SKM-1 treated with dmso at 0.1 percent for 144 hours (cell line): ENCODE data around the gene PGA4.
"Not testable (repeated sequence)": the region's sequence is repeated elsewhere in the genome, so short reads cannot be mapped to it uniquely, and the experiment has no call there.

Experiments used
- DNase-seq: peaks from one replicate; lab custom pipeline; 2025; ENCODE audit not compliant: unreplicated experiment; lab: John Stamatoyannopoulos, UW

PGA4 gene

GRCh38 chr11:61203873-61204272, 18.3 kb upstream of the PGA4 start:
- not testable (repeated sequence) for DNase-seq

DNA sequence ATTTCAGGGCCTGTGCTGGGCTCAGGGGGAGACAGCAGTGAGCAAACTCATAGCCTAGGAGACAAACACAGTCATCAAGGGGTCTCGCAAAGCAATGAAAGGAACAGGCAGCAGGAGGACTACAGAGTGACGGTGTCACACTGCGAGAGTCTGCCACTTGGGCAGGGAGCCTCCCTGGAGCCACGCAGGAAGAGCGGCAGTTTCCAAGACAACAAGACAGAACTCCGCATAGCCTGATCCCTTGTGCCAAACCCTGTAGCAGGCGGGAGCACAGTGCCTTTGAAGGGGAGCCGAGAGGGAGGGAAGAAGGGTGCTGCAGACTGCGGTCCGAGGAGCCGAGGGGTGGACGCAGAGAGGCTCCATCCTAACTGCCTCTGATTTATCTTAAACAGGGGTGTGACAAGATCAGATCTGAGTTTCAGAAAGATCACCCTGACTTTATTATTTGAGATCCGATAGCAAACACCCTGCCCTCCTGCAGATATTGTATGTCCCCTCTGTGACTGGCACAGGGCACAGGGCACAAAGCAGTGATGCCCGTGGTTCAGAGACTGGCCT, 17.6 kb upstream of the PGA4 start:
- not testable (repeated sequence) for DNase-seq

DNA sequence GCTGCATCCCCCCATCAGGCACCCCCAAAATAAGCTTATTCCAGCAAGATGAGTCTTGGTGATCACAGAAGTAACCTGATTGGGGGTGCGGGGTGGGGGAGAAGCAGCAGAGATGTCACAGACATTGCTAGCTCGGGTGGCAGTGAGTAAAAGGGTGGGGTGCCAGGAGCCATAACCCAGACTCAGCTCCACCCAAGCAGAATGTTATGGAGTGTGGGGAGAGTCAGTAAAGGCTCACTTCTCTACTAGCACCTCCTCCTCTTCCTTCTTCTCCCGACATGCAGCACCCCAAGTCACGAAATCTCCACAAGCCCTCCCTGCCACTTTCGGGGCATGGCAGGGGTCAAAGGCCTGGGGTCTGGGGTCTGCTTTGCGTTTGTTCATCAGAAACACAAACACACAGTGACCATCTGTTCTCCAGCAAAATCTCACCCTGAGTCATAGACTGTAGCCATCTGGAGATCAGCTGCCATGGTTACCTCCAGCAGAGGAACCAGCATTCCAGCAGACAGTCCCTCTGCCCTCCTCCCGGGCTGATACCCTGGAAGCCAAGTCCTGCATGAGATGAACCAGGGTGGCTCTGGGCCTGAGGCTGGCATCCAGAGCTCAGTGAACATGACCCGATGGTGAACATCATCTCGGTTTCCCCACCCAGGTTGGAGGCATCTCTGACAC, 14.4 kb upstream of the PGA4 start:
- not testable (repeated sequence) for DNase-seq

- DNase-seq: not testable (repeated sequence)
Observed at GRCh38 chr11:61210629-61211028, 11.5 kb upstream of the PGA4 start.

DNA sequence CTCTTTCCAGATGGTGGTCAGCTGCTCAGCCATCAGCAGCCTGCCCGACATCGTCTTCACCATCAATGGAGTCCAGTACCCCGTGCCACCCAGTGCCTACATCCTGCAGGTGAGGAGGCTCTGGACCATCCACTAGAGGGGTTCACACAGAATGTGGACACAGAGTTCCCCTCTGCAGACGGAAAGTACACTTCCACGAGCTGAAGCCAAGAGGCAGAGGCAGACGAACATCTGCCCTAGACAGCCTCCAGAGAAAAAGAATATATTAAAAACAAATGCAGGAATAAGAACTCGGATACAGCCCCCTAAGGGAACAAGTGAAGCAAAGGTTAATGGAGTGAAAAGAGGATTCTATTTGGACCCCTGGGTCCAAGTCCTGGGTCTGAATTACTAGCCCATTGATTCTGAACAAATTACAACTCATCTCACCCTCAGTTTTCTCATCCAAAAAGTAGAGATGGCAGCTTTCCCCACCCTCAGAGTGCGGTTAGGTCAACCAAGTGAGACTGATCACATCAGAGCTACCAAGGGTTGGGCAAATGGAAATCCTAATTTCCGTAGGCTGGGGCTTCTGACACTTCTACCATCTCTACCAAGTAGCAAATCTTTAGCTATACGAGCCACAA, 10.7 kb upstream of the PGA4 start:
- not testable (repeated sequence) for DNase-seq

DNA sequence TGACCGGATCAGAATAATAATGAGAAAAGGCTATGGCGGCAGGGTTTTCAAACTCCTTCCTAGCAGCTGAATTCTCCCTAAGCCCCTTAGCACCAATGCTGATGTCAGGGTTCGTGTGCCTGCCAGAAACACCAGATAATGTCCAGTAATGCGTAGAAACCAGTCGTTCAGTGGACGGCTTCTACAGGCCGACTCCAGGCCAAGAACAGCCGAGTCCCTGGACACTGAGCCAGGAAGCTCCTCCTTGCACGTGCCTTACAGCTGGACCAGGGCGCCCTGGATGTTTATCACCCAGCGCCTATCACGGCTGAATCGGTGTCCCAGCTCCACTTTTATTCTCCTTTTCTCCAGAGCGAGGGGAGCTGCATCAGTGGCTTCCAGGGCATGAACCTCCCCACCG, 9.9 kb upstream of the PGA4 start:
- DNase-seq: not testable (repeated sequence)

DNA sequence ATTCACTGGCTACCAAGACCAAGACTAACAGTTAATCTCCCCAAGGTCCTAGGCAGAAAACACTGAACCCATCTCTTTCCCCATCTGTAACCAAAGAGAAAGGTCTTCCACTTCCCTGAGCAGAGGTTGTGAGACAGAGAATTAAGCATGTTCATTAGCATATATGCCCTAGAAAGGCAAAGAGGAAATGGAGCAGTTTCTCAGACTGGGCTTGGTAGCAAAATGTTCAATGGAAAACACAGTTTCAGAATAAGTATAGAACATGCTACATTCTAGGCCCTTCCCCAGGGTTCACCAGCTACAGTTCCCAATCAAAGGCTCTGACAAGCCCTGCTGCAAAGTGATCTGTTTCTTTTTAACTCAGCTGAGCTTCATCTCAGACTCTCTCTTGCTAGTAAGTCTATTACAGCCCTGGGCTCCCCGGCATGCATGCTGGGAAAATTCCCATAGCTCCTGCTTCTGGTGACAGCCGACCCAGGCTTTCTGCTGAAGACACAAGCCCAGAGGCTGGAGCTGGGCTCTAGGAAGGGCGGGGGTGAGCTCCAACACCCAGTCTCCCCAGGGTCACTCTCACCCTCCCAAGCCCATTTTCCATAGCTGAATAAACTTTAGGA, 8.3 kb upstream of the PGA4 start:
- DNase-seq: not testable (repeated sequence)

DNA sequence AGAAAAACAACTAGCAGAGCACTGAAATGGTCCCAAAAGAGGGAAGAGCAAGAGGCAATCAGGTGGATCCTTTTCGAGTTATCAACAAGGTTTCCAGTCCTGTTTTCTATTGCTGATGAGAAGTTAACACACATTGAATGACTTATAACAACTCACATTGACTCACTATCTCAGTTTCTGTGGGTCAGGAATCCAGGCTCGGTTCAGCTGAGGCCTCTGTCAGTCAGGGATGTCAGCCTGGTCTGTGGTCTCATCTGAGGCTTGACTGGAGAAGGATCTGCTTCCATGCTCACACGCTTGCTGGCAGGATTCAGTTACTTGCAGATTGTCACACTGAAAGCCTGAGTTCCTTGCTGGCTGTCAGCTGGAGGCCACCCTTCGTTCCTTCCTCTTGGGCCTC, 3.8 kb upstream of the PGA4 start:
- not testable (repeated sequence) for DNase-seq

GRCh38 chr11:61219016-61219415, 3.1 kb upstream of the PGA4 start:
- not testable (repeated sequence) for DNase-seq

DNA sequence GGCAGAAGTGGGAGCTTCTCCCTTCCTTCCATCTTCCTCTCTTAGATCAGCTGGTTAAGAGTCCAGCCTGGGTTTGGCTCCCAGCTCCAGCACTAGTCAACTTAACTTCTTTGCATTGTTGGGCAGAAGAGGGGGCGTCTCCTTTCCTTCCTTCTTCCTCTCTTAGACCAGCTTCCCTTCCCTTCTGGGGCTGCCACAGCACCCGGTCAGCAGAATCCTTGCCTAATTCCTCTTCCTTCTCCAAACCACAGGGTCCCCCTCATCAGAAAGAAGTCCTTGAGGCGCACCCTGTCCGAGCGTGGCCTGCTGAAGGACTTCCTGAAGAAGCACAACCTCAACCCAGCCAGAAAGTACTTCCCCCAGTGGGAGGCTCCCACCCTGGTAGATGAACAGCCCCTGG, 545 bp downstream of the PGA4 start:
- not testable (repeated sequence) for DNase-seq

GRCh38 chr11:61226457-61227137, 4.5 kb downstream of the PGA4 start:
- DNase-seq: not testable (repeated sequence)

- not testable (repeated sequence) for DNase-seq
Observed at GRCh38 chr11:61229458-61229857, 7.3 kb downstream of the PGA4 start.

- not testable (repeated sequence) for DNase-seq
Observed at GRCh38 chr11:61231033-61231432, 8.9 kb downstream of the PGA4 start.

DNA sequence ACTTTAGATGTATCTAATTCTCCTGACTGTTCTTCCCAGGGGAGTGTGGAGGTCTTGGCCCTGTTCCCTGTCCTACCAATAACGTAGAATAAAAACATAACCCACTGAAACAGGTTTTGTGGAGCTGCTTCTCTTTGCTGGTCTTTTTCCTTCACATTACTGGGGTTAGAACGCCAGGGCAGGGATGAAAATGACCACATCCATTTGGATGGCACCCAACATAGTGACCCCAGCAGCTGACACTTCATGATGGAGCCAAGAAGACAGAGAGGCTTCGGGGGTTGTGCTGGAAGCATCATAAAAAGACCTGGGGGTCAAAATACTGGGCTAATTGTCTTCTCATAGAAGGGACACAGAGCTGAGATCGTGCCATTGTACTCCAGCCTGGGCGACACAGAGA, 9.4 kb downstream of the PGA4 start:
- DNase-seq: not testable (repeated sequence)

GRCh38 chr11:61232548-61233145, 10.5 kb downstream of the PGA4 start:
- DNase-seq: not testable (repeated sequence)

GRCh38 chr11:61237130-61237529, 15.0 kb downstream of the PGA4 start:
- DNase-seq: not testable (repeated sequence)

- DNase-seq: not testable (repeated sequence)
Observed at GRCh38 chr11:61240288-61240687, 18.1 kb downstream of the PGA4 start.

- DNase-seq: not testable (repeated sequence)
Observed at GRCh38 chr11:61240875-61241274, 18.7 kb downstream of the PGA4 start, which contains the start of gene PGA5. TSS of gene PGA5 (plus strand) at chr11:61241175. CDS start at chr11:61241227, 52 bp downstream.

DNA sequence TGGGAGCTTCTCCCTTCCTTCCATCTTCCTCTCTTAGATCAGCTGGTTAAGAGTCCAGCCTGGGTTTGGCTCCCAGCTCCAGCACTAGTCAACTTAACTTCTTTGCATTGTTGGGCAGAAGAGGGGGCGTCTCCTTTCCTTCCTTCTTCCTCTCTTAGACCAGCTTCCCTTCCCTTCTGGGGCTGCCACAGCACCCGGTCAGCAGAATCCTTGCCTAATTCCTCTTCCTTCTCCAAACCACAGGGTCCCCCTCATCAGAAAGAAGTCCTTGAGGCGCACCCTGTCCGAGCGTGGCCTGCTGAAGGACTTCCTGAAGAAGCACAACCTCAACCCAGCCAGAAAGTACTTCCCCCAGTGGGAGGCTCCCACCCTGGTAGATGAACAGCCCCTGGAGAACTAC, 19.4 kb downstream of the PGA4 start:
- DNase-seq: not testable (repeated sequence)

- DNase-seq: not testable (repeated sequence)
Observed at GRCh38 chr11:61245284-61245964, 23.3 kb downstream of the PGA4 start.
